ENCODE results near the gene ANGEL2.

Gene ANGEL2

DNA sequence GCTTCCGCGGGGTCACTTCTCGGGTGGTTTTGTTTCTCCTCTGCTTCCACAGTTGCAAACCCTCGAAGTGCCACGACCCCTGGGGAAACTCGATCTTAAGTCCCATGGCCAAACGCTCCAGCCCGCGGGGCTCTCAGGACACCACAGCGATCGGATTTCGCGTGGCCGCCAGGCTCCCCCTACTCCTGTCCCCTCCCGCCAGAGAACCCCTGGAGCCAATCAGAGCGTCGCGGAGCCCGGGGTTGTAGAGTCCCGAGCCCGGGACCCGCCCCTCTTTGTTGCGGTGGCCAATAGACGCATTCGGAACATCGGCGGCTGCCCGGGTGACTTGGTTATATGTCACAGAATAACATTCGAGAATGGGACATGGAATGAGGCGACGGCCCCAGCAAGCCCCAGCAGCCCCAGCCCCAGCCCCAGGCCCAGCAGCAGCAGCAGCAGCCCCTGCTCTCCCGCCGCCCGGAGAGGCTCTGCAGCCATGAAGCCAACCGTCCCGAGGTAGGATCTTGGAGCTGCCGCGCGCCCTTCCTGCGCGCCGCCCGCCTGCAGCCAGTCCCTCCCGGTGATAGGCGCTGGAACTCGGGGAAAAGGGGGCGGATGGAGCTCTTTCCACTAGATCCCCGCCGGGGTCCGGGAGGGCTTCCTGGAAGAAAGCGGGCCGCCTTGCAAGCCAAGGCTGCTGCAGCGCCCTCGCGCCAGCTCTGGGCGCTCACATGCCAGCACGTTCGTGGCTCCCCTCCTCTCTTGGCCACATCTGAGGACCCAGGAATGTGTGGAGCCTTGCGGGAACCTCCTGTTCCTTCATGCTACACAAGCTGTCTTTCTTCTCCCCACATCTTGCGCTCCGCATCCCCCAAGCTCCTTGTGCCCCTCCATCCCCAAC, 65.2 kb downstream of the ANGEL2 start, which contains the start of gene VASH2:
Gene VASH2, plus strand, starts transcription at position 299 of the 883 bp plus-strand sequence. CDS start 1,002 bp downstream, outside the sequence.
- DNase-seq = peak; percentile 94

GRCh38 chr1:212949771-212950170, 65.9 kb downstream of the ANGEL2 start:
- DNase-seq = no peak

- DNase-seq = no peak
Observed at GRCh38 chr1:212946872-212947271, 68.8 kb downstream of the ANGEL2 start.

- DNase-seq = no peak
Observed at GRCh38 chr1:212945463-212946160, 70.1 kb downstream of the ANGEL2 start.

- no peak for DNase-seq
Observed at GRCh38 chr1:212945056-212945455, 70.6 kb downstream of the ANGEL2 start.

DNA sequence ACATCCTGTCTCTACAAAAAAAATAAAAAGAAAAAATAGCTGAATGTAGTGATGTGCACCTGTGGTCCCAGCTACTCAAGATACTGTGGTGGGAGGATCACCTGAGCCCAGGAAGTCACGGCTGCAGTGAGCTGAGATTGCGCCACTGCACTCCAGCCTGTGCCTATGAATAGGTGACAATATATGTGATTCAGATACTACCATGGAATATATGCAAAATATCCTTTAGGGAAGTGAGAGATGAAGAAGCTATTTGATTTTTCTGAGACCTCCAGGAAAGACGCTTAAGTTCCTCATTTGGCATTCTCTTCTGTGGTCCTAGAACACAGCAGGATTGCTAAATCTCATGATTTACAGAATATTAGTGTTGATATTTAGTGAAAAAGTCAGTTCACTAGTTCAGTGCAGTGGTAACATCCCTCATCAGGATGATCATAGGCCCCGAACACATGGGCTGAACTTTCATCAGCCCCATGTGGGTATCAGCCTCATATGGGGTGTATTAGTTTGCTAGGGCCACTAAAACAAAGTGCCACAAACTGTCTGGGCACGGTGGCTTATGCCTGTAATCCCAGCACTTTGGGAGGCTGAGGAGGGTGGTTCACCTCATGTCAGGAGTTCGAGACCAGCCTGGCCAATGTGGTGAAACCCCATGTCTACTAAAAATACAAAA, 71.3 kb downstream of the ANGEL2 start:
- no peak for DNase-seq

- no peak for DNase-seq
Observed at GRCh38 chr1:212943393-212943710, 72.3 kb downstream of the ANGEL2 start.

GRCh38 chr1:212942679-212943392, 72.8 kb downstream of the ANGEL2 start:
- no peak for DNase-seq

All from NCI-H1048 (cell line).